Measurements from ENCODE around the gene EXOC3L4. TPM values are rescaled to one million over a fixed set of nuclear protein-coding genes. Genes with fewer than 3 reads are reported as not detected.

The EXOC3L4 gene
- total RNA-seq, 2 experiments from 2014 or later: not detected

GRCh38 chr14:103141117-103141796 lies 46.7 kb downstream of the EXOC3L4 start:
- BruUV-seq (replicated peaks): no TSS peak
- intact Hi-C loops (cut with micrococcal nuclease; ENCODE audit: unreplicated experiment): loop anchor here (1.0 to 2.0 kb wide), 3 partner anchors 36 to 63 kb away; no protein-coding TSS in a partner anchor
- TF ChIP-seq CTCF (conservative IDR thresholded peaks at IDR 0.05; ENCODE audit: low read length) (peak; percentile 96), EZH2phosphoT487 (IDR thresholded peaks at IDR 0.05; ENCODE audit: borderline replicate concordance, low read depth, low read length) (no peak)
- POLR2A ChIA-PET: interaction anchor here (0.6 to 0.9 kb wide), 4 partner anchors 20 to 154 kb away, joined by 3 to 7 read pairs (median 4); no protein-coding TSS in a partner anchor
- no peaks in the 10 kb centered on the region for H3K9me3 ChIP-seq (ENCODE audit: low read length)
- no peaks in the 10 kb centered on the region for H4K20me1 ChIP-seq (ENCODE audit: insufficient read depth, low read length)
- CTCF ChIA-PET (ENCODE audit: unreplicated experiment): interaction anchor here (0.6 to 3.2 kb wide), 6 partner anchors 8 to 104 kb away, joined by 3 to 24 read pairs (median 4); no protein-coding TSS in a partner anchor
- H3K4me2 ChIP-seq (ENCODE audit: low read length): peak overlapping the region; percentile 73
- peaks cover 34% of the 10 kb centered on the region for H3K4me1 ChIP-seq (ENCODE audit: insufficient read depth, low read length, poor library complexity, severe bottlenecking)
- peak overlapping the region; percentile 58 for H3K4me3 ChIP-seq (ENCODE audit: low read depth, low read length, poor library complexity, severe bottlenecking)
- DNase-seq (ENCODE audit: low spot score): peak; percentile 91
- H3K36me3 ChIP-seq (ENCODE audit: insufficient read depth, low read length): no peaks in the 10 kb centered on the region
- peak overlapping the region; percentile 91 for H3K27ac ChIP-seq (ENCODE audit: low read depth, low read length, poor library complexity, severe bottlenecking)
- H3K9me2 ChIP-seq (ENCODE audit: insufficient read depth, low read length): no peaks in the 10 kb centered on the region
- no peaks in the 10 kb centered on the region for H3K79me2 ChIP-seq (ENCODE audit: insufficient read depth, low read depth, low read length)
- peak overlapping the region; percentile 45; the same call in 1 of the 2 replicates for H2AFZ ChIP-seq (ENCODE audit: low read length)

- no peaks in the 10 kb centered on the region for H3K9me2 ChIP-seq (ENCODE audit: insufficient read depth, low read length)
- no peaks in the 10 kb centered on the region for H4K20me1 ChIP-seq (ENCODE audit: insufficient read depth, low read length)
- intact Hi-C loops (cut with micrococcal nuclease; ENCODE audit: unreplicated experiment): no loop called here
- TF ChIP-seq EZH2phosphoT487 (IDR thresholded peaks at IDR 0.05; ENCODE audit: borderline replicate concordance, low read depth, low read length) (no peak), CTCF (conservative IDR thresholded peaks at IDR 0.05; ENCODE audit: low read length) (peak; percentile 45)
- no TSS peak for BruUV-seq (replicated peaks)
- H3K4me1 ChIP-seq (ENCODE audit: insufficient read depth, low read length, poor library complexity, severe bottlenecking): peaks cover 34% of the 10 kb centered on the region
- H3K79me2 ChIP-seq (ENCODE audit: insufficient read depth, low read depth, low read length): no peaks in the 10 kb centered on the region
- POLR2A ChIA-PET: interaction anchor here (0.6 kb wide), 1 partner anchor 154 kb away, joined by 3 read pairs; no protein-coding TSS in a partner anchor
- no peaks in the 10 kb centered on the region for H3K36me3 ChIP-seq (ENCODE audit: insufficient read depth, low read length)
- DNase-seq (ENCODE audit: low spot score): peak; percentile 63
- CTCF ChIA-PET (ENCODE audit: unreplicated experiment): interaction anchor here (3.2 kb wide), 1 partner anchor 37 kb away, joined by 24 read pairs; no protein-coding TSS in a partner anchor
- H3K4me3 ChIP-seq (ENCODE audit: low read depth, low read length, poor library complexity, severe bottlenecking): no peak overlapping the region
- peak overlapping the region; percentile 73 for H3K4me2 ChIP-seq (ENCODE audit: low read length)
- H3K27ac ChIP-seq (ENCODE audit: low read depth, low read length, poor library complexity, severe bottlenecking): peak overlapping the region; percentile 91
- H3K9me3 ChIP-seq (ENCODE audit: low read length): no peaks in the 10 kb centered on the region
- peak overlapping the region; percentile 45; the same call in 1 of the 2 replicates for H2AFZ ChIP-seq (ENCODE audit: low read length)
These were observed 47.5 kb downstream of the EXOC3L4 start for GRCh38 chr14:103142026-103142425.

All from OCI-LY7 (cell line).